ENCODE data around the gene LGI1.

Gene LGI1

DNA sequence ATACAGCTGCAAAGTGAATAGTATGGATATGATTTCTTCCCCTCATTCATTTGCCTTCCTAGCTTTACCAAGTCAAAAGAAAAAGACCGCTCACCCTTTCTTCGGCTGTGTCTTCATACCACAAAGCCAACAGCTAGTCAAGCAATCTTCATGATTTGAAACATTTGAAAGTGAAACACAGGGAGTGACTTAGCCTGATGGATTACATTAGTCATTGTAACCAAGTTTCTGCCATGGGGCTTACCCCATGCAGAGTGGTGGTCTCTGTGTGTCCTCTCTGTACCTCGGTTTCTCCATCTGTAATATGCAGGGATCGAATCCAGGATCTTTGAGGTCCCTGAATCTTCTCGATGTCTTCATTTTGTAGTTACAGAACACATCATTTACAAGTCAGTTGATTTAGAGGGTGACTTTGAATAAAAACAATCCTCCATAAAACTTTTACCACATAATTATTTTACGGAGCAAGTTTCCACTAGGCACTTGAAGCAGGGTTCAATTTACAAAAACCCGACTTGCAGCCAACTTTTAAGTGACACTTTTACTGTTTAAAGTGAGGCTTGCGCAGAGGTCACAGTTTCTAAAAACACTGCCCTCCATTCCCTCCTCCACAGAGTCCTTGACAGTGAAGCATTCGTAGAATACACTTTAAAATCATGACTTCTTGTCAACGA, 2.2 kb upstream of the LGI1 start:
- DNase-seq: no peak

DNA sequence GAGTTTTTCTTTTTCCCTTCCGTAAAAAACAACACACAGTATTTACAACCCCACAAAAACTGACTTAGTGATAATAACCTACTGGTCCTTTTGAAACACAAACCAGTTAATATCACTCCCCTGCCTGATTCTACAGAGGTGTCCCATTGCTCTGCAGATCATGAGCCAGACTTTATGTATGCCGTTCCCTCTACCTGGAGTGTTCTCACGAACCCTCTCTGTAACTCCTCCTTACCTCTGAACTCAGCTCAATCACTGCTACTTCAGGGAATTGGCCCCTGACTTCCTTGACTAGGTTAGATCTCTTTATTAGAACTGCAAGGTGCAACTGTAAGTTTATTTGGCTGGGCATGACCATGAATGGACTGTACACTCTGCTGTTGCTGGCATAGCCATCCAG, 1.6 kb upstream of the LGI1 start:
- DNase-seq: no peak

DNA sequence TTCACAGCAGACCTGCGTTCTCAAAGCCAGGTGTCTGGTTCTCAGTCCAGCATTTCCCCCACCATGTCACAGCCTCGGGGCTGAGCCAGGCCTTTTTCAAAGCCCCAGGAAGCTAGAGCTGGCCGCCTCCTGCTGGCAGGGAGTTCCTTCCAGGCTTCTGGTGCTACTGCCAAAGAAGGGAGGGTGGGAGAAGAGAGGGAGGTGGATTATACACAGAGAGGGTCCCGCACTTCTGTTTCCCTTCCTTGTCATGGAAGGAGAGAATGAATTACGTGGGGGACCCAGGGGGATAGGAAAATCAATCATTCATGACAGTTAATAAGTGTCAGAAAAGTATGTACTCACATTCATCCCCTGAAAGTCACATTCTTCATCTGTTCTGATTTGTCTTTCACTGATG, 600 bp upstream of the LGI1 start:
- DNase-seq: no peak

DNA sequence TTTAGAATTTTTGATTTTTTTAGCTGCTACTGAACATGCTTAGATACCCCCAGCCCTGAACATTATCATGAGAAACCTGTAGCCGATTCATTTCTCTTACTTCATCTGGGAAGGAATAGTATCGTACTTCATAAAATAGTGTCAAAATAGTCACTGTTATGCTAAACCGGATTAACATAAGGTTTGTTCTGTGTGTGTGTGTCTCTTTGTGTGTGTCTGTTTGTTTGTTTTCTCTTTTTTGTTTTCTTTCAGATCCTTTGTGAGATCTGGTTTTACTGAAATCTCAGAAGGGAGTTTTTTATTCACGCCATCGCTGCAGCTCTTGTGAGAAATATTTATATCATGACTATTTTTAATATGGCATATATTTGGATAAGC, 761 bp downstream of the LGI1 start:
- DNase-seq: no peak

DNA sequence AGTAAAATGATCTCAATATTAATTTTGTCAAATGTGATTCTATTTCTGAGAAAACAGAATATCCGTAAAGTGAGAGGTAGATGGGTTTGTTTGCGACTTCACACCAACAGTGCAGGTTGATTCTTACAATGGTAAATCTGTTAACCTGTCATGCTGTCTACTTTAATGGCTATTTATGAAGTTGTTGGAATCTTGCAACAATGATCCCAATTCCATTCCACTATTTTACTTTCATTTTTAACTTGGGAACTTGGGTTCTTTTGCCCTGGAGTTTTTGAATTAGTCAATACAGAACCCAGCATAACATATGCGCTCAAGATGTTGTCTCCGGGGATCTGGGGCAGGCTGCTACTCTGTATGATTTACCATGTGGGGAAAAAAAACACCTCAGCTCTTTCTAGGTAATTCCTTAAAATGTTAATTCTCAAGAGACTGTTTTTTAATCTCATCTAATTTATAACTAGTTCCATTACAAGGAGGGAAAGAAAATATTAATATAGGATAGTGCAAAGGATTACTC, 1.2 kb downstream of the LGI1 start:
- DNase-seq: no peak

DNA sequence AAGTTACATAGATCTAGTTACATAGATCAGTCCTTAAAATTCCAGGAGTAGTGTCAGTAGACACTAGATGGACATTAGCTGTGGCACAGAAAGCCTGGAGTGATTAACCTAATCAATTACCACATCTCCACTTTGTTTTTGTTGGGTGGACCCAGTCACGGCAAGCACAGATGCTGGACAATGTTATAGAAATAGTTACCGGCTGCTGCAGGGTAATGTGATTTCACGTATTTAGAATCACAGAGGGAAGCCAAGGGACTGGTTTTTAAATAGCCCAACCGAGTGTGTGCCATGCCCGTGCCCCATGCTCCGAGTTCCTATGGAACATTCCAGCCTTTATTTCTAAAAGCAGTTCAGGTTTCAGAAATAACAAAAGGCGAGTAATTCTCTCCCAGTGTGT, 2.8 kb downstream of the LGI1 start:
- DNase-seq: no peak

DNA sequence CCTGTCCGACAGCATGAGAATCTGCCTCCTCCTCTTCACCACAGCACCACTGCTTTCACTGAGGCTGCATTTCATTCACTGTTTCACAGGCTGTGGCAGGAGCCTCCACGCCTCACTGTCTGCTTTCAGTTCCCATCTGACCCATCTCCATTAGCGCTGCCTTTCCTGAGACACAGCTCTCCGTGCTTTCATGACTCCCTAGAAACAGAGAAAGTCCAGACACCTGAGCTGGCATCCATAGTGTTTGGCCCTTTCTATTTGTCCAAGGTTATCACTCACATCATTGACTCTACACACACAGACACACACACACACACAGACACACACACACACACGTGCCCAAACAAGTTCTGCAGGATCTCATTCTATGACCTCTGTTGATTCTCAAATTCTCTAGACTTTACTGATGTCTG, 5.2 kb downstream of the LGI1 start:
- peak; percentile 14 for DNase-seq

DNA sequence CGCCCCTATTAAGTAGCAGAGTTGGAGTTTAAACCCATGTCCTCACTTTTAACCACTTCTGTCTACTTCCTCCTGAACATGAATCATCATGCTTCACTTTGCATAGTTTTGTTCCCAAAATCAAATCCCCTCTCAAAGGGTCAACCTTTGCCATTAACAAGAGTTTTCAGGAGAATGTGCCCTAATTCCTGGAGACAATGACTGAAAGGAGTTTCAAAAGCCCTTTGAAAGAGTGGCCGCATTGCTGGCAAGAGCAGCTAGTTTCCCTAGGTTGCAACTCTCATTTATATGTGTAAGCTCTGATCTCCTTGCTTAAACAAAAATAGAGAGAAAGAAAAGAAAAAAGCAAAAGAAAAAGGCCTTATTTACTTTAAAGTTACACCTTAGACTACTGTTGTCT, 9.2 kb downstream of the LGI1 start:
- no peak for DNase-seq

DNA sequence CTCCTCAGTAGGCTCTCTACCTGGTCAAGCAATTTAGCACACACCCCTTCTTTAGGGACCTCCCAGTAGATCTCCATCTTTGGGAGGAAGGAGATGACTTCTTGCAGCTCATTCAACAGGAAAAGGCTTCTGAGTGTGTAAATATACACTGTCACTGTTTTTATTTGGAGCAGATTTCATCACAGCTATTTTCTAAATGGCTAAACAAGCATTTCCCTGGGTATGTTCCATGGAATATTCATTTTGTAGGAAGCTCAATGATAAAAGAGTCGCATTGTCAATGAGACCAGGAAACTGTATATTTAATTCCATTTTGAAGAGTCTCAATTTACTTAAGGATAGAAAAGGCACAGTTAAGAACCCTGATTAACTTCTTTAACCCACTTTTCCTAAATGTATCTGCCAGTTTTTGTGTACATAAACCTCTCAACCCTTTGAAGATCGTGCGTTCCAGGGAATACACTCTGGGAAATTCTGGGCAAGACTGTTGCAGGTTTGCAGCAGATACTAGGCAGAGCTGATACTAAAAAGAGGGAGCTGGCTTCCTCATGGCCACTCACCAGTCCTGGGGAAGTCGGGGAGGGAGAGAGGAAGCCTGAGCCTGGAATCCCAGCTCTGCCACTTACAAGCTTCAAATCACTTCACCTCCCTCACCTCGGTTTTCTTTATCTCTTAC, 10.1 kb downstream of the LGI1 start:
- DNase-seq: no peak

DNA sequence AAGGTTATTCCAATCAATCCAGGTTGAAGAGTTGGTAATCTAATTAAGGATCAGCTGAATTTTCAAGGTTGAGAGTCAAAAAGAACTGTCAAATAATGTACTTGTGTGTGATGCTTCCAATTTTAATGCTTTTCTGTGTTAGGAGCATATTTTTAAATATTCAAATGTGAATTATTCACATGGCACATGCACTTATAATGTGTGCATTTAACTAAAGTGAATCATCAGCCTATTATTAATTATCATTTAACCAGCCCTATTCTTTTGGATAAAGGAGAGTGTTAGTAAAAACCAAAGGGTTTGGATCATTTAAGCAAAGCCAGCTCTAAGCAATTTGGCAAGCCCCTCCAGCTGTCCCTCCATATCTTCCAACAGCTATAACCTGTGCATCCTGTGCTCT, 11.2 kb downstream of the LGI1 start:
- DNase-seq: no peak

DNA sequence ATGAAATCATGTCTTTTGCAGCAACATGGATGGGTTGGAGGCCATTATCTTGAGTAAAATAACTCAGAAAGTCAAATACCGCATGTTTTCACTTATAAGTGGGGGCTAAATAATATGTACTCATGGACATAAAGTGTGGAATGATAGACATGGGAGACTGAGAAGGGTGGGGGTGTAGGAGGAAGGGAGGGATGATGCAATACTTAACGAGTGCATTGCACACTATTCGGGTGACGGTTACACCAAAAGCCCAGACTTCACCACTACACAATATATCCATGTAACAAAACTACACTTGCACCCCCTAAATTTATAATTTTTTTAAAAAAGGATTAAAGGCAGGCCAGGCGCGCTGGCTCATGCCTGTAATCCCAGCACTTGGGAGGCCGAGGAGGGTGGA, 13.6 kb downstream of the LGI1 start:
- DNase-seq: peak; percentile 27

DNA sequence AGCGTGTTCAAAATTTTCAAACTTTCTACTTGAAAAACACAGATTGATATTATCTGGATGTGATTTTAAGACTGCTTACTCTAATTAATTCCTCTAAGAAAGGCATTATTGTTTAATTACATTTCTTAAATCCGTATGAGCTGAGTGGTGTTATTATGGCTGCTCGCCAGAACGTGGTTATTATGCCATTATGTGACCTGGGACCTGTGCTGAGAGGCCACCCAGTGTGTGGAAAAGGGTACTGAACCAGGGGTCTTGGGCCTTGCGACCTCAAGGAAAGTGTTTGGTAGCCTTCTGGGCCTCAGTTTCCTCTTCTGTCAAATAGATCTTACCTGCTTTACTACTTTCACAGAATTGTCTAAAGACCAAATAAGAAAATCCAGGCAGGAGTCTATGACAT, 15.4 kb downstream of the LGI1 start:
- DNase-seq: no peak

DNA sequence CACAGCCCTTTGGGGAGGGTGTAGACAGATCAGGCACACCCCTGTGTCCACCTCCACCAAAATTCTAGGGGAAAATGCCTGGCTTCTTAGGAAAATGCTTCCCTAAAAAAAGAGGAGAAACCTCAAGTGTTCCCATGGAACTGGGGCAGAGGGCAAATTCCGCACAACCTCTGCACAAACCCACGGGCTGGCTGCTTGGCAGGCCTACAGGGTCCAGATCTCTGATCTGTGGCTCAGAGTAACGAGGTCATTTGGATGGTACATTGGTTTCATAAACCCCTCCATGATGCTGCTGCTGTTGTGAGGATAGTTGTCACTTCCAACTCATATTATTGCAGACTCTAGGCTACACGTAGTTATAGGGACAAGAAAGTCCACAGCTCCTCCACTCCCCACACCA, 16.0 kb downstream of the LGI1 start:
- no peak for DNase-seq

DNA sequence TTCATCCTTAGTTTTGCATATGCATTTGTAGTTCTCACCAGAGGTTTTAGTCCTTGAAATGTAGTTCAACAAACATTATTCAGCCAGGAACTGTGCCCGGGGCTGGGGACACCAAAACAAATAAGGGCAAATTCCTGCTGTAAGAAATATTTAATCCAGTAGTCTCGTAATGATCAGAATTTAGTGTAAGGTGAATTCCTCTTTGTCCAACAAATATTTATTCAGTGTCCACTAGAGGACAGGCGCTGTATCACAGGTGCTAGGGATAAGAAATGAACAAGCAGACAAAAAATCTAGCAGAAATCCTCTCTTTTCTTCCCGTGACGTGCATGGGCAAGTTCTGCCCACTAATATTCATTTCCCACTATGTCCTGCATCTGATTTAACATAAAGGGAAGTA, 17.6 kb downstream of the LGI1 start:
- no peak for DNase-seq

DNA sequence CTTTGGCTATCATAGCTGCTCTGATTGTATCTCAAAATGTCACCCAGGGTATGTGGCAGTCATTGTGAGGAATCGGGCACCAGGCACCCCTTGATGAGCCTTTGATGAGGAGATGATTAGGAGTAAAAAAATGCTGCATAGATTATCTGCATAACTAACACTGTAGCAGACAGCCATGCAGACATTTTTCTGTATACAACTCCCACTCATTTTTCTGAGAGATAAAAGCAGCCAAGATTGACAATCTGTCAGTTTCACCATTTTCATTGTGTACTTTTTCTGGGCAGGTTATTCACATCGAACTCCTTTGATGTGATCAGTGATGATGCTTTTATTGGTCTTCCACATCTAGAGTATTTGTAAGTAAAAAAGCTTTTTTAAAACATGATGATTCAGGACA, 19.4 kb downstream of the LGI1 start:
- DNase-seq: no peak

DNA sequence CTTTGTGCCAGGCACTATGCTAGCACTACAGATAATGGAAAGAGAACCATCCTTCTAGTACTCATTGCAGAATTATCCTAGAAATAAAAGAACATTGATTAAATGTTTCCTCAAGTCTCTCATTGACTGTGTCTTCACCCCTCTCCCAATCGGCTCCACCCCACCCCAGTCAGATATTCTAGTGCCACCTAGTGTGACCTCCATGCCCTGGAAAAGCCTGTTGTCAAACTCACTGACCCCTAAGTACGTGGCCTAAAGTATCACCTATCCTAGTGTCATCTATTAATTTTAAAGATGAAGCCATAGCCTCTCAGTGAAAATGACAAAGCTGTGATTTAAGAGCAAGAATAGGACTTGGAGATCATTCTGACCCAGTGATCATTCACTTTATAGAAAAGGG, 26.3 kb downstream of the LGI1 start:
- DNase-seq: no peak

DNA sequence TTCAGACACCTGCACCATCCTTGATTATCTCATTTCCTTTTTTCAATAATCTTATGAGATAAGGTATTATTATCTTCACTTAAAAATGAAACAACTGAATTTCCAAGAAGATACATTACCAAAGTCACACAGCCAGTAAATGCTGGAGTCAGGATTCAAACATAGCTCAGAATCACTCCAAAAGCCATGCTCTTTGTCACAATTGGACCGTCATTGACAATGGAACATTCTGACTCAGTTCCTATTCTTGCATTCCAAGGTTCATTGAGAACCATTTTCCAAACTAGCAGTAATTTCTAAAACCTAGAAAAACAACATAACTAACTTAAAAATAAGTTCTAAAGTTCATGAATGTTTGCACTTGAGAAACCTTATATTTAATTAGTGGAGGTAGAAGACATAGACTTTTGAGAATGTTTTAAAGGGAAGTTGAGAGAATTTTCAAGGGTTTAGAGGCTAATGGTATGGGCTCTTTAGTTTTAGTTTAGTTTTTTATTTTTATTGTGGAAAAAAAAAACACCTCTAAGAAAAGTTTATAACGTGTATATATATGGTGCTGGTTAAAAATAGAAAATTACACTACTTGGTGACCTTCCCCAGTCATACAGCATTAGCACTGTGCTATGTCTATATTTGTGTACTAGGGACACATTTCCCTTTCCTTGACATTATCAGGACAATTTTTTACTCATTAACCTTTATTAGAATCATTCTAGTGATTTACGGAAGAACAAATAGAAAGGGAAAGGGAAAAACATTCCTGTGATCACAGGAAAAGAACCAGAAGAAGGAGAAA, 30.9 kb downstream of the LGI1 start:
- no peak for DNase-seq

DNA sequence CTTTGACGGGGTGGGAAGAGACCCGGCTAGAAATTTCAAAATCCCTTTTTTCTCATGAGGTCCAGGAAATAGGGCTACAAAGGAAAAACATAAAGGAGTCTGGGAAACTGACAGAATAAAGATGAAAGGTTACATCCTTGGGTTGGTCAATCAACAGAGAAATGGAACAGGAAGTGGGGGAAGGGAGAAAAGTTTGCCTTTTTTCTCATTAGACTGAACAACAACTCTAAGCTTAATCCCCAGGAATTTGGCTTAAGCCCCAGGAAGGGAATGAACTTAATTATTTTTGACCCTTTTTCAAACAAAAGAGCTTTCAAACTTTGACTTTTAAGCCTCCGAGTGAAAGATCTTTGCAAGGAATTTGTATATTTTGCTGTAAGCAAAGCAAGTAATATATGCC, 32.7 kb downstream of the LGI1 start:
- no peak for DNase-seq

DNA sequence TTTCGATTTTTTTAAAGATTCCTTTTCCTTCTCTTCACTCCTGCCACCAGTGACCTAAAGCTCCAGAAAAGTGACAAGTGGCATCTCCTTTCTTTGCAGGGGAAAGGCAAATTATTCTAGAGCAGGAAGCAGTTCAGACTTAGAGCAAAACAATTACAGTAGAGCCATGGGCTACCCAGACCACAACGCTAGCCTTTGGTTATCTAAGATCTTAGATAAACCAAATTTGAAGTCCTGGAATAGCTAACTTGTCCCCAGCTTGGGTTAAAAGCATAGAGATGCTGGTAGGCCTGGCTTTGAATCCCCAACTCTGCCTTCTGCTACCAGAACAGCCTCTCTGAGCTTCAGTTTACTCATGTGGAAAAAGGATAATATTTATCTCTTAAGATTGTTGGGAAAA, 38.4 kb downstream of the LGI1 start:
- DNase-seq: no peak

DNA sequence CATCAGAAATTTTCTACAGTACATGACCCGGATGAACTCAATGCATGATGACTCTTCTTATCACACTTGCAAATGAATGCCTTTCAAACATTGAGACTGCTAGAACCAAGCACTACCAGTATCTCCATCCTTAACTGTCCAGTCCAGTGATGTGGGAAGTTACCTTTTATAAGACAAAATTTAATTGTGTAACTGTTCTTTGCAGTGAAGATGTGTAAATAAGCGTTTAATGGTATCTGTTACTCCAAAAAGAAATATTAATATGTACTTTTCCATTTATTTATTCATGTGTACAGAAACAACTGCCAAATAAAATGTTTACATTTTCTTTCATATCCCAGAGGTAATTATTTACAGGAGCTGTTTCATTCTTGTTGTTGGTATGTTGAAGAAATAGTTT, 40.1 kb downstream of the LGI1 start:
- no peak for DNase-seq

DNA sequence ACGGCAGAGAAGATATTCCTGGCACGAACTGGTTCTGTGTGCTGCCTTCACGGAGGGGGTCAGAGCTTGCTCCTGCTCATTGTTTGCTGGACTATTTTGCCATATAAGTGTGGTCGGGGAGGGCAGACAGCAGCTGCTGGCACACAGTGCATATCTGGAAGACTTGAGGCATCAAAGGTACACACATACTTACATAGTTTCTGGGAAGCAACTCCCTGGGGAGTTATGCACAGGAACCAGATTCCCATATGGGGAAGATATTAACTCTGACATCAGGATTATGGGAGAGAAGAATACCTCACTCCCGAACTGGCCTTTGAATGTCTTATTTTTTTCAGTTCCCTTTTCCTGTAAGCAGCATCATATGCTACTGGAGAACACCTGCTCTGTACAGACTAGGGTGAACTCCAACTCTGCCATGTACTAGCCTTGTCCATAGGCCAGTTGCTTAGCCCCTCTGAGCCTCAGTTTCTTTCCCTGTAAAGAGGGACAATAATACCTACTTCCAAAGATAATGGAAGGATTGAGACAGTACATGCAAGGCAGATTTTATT, 41.5 kb downstream of the LGI1 start:
- DNase-seq: no peak

DNA sequence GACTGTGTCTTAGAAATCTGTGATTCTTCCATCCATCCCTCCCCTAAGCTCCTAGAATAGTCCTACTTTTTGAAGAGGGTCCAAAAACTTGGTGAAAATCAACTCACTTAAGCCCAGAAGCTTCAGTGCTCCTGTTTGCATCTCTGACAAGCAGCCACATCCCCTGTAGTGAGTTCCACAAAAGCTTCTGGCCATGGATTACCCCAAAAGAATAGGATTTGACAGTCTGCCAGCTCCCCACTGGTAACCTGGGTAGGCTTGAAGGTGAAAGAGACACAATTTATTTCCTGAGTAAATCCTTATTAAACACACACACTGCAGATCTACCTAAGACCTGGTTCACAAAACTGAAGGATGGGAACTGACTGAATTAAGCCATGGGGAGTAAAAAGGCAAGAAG, 46.5 kb downstream of the LGI1 start:
- no peak for DNase-seq

DNA sequence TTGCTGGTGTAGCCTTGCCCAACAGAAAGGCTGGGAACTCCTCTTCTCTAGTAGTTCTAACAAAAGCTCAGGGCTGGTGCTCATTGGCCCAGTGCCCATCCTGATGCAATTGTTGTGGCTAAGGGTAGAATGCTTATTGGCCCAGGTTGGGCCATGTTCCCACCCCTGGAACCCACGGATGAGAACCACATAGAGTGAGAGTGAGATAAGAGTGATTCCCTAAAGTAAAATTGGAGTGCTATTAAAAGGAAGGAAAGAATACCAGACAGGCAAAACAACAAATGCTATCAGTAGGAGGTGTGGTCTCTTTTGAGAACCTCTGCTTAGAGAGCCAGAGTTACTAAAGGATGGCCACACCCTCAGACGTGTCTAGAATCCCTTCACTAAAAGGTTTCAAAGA, 49.2 kb downstream of the LGI1 start:
- no peak for DNase-seq

DNA sequence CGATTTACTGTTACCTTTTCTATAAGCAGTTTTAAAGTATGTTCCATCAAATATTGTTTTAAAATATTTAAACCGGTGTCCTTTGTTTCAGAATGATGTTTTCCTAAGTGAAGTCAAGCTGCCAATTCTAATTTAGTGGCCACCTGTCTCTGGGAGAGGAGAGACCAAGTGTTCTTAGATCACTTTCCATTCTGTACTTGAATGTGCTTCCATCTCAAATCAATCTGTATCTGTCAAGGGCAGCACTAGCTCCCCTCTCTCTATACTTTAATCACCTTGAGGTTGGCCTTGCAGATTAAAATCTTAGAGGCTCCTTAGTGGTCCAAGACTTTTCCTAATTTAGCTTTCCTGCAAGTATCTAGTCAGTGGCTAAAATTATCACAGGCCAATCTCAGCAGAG, 49.6 kb downstream of the LGI1 start:
- no peak for DNase-seq
